Smooth muscle cell of the brain vasculature (primary cell): Measurements from ENCODE around the gene SLC4A3.

Experiments
- DNase-seq: peaks from one replicate; pipeline ENCODE4 v3.0.0-alpha.2; 2012; ENCODE audit warnings: low read depth, low spot score

Gene SLC4A3

DNA sequence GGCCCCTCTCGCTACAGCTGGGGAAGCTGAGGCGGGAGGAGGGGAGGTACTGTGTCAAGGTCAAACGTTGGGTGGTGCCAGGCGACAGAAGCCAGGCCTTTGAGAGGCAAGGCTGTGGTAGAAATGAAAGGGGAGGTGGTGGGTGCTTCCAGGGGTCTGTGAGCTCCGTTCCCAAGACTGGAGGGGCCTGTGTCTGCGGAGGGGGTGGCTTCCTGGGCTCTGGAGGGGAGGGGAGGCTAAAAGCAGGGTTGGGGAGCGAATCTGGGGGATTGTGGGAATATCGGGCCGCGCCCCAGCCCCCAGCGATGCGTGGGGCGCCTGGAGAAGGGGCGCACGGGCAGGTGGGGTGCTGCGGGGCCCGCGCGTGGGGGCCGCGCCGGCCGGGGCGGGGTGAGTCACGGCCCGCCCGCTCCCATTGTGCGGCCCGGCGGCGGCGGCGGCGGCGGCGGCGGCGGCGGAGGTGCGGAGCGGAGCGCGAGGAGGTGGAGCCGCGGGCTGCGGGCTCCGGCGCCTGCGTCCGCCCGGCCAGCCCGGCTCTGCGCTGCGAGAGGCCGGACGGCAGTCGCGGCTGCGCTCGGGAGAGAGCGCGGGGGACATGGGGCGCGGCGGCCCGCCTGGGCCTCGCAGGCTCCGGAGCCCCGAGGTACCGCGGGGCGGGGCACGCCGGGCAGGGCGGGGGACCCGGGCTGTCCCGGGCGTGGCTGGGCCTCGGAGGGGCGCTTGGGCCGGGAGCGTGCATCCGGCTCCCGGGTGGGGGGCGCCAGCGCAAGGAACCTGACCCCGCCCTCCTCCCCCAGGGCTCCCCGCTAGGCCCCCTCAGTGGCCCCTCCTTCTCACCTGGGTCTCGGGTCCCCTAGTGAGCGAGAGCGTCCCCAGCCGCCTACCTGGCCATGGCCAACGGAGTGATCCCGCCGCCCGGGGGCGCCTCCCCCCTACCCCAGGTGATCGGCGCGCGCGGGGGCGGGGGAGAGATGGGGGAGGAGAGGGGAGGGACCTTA lies at the start of gene SLC4A3:
Gene SLC4A3, plus strand, starts transcription at position 528 of the 998 bp plus-strand sequence. Its CDS starts 363 bp downstream, at position 891.
- DNase-seq = no peak

GRCh38 chr2:219578811-219579613 lies 48.4 kb upstream of the SLC4A3 start:
- no peak for DNase-seq

DNA sequence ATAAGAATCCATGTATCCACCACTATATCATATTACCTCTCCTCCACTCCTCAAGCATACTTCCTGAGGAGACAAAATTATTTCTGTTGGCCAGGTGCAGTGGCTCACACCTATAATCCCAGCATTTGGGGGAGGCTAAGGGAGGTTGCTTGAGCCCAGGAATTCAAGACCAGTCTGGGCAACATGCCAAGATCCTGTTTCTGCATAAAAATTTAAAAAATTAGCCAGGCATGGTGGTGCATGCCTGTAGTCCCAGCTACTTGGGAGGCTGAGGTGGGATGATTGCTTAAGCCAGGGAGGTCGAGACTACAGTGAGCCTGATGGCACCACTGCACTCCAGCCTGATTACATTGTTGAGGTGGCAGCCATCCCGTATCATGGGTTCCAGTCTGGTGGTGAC lies 46.1 kb upstream of the SLC4A3 start:
- no peak for DNase-seq

DNA sequence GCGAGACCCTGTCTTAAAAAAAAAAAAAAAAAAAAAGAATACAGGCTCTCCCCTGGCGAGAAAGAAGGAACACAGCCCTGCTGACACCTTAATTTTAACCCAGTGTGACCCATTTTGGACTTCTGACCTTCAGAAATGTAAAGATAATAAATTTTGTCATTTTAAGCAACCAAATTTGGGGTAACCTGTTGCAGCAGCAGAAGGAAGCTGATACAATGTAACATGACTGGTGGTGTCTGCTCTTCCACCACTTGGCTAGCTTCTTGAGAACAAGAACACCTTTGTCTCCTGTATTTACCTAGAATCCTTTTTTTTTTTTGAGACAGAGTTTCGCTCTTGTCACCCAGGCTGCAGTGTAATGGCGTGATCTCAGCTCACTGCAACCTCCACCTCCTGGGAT lies 36.3 kb upstream of the SLC4A3 start:
- no peak for DNase-seq

- no peak for DNase-seq
Observed at GRCh38 chr2:219592736-219593135, 34.7 kb upstream of the SLC4A3 start.

DNA sequence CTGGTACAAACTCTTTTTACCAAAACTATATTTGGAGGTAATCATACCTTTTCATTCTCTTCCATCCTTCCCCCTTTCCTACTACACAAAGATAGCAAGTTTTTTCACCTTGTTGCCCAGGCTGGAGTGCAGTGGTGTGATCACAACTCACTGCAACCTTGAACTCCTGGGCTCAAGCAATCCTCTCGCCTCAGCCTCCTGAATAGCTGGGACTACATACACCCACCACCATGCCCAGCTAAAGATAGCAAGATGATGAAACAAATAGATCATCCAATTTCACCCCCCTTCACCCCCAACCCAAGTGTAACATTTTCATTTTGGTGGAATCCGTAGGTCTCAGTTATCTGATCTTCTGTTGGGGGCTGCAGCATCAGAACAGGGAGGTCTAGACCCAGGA lies 34.3 kb upstream of the SLC4A3 start:
- no peak for DNase-seq

- no peak for DNase-seq
Observed at GRCh38 chr2:219595256-219595655, 32.2 kb upstream of the SLC4A3 start.

DNA sequence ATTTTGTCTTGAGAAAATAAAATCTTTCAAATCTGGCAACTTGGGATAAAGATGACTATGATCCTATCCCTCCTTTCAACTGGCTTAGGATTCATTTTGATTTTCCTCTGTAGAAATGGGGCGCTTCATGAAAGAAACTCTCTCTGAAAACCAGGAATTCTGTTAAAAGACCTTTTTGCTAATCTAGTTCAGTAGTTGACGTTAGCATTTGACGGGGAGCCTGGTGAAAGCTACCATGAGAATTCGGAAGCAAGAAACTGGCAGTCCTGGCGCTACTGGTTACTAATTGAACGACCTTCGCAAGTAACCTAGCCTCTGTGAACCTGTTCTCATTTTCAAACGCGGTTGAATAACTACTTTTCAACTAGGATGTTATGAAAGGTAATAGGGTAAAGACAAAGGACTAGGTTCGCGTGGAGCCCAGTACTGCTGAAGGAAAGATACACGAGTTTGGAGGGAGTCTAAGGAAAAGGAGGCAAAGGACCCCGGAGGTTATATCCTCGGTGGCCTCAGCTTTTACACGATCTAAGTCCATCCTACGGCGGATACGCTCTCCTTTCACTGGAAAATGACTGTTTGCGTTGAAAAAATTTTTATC lies 30.4 kb upstream of the SLC4A3 start:
- no peak for DNase-seq

DNA sequence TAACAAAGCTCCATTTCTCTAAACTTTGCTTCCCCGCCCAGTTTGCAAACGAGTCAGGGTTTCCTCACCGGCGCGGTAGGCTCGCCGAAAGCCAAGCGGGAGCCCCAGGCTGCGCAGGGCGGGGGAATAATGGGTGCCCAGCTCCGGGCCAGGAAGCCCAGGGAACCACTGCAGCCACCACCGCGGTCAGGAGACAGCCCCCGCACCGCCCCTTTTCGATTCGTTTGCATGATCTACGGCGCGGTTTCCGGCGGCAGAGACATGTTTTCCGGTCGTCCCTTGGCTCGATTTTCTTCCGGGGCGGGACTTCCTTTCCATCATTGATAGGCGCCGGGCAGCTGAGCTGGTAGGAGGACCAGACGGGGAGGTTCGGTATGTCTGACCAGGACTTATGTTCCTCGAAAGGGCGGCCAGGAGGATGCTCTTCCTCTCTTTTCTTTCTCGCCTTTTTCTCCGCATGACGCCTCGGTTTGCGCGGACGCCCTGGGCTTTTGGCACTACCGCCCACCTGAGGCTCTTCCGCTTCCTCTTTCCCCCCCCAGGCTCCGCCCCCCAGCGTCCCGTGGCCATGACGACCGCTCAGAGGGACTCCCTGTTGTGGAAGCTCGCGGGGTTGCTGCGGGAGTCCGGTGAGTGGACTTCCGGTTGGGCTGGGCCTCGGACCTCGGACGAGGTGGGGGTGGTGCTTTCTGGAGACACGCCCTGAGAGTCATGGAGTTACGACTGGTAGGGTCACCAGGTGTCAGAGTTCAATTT lies 29.7 kb upstream of the SLC4A3 start, which contains the start of gene STK11IP:
Gene STK11IP, plus strand, starts transcription at position 306 of the 756 bp plus-strand sequence. Its CDS starts 263 bp downstream, at position 569.
- peak; percentile 91 for DNase-seq

DNA sequence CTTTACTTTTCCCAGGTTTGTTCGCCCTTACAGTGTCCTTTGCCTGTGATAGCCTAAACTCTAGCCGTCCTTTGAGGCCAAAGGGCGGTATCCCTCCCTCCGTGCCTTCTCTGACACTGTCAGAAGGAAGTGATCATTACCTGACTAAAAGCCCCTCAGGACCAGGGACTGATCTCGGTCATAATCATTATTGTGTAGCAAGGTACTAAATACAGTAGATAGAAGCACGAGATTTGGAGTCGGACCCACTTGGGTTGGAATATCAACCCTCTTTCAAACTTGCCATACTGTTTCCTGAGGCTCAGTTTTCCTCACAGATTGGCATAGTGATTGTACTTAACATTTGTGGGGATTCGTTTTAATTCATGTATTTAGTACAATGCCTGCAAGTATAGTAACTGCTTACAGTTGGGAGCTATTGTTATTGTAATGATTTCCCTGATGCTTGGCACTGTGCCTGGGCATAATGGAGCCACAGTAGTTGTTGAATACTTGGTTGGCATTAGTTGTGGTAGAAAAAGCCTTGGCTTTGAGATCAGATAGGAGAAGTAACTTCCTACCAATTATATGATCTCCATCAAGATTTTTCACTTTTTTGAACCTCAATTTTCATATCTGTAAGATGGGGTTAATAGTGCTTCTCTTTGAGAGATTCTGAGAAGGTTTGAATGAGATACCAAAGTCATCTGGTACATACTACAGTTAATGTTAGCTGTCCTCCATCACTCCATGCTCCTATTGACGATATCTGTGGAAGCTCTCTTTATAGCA lies 28.9 kb upstream of the SLC4A3 start:
- DNase-seq = no peak

- DNase-seq = no peak
Observed at GRCh38 chr2:219603771-219604170, 23.7 kb upstream of the SLC4A3 start.

GRCh38 chr2:219605607-219605954 lies 21.8 kb upstream of the SLC4A3 start:
- no peak for DNase-seq

GRCh38 chr2:219607931-219608330 lies 19.5 kb upstream of the SLC4A3 start:
- no peak for DNase-seq

DNA sequence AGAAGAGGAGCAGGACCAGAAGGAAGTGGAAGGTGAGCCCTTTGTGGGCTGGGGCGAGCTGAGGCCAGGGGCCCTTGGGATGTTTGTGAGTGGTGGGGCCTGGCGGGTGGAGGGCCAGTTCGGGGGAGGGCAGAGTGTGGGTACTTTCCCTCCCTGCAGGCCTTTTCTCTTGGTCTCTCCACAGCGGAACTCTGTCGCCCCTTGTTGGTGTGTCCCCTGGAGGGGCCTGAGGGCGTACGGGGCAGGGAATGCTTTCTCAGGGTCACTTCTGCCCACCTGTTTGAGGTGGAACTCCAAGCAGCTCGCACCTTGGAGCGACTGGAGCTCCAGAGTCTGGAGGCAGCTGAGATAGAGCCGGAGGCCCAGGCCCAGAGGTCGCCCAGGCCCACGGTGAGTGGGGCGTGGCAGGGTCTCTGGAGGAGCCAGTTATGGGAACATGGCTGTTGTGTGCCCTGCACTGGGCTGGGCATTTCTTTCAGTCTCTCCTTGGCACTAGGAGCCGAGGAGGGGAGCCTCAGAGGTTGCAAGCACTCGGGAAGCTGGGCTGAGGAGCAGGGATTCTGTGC lies 18.9 kb upstream of the SLC4A3 start:
- no peak for DNase-seq

- no peak for DNase-seq
Observed at GRCh38 chr2:219609149-219609750, 18.2 kb upstream of the SLC4A3 start.

DNA sequence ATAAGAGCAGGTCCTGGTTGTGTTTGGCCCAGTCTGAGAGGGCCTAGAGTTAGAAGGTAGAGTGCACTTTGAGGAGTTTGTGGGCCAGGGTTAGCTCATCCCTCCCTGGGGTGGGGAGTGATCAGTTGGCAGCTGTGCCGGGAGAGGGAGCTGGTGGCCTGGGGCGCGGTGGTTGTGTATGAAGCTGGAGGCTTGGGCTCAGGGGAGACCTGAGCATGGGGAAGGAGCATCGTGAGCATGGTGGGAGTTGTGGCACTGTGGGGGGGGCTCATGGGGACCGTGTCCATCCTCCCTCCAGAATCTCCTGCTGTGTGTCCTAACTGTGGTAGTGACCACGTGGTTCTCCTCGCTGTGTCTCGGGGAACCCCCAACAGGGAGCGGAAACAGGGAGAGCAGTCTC lies 16.1 kb upstream of the SLC4A3 start:
- no peak for DNase-seq

DNA sequence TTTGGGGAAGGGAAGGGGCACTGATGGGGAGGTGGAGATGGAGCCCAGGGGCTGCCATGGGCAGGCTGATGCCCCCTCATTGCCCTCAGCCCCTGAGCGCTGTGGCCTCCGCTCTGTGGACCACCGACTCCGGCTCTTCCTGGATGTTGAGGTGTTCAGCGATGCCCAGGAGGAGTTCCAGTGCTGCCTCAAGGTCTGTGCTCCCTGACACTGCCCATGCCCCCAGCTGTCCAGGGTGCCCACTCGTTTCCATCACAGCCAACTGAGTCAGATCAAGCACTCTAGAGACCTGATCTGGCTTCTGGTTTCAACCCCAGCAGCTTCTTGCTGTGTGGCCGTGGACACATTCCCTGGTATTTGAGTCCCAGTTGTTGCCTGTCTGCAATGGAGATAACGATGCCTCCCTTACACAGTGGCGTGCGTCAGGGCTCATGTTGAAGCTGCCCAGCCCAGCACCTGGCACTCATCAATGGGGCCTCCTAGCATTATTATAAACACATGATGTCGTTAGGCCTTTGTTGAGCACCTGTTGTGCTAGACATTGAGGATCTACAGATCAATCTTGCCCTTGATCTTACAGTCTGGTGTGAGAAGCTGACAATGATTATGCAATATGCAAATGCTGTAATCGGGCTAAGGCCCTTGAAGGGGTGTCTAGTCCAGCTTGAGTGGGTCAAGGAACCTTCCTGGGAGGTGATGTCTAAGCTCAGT lies 15.4 kb upstream of the SLC4A3 start:
- DNase-seq = no peak

DNA sequence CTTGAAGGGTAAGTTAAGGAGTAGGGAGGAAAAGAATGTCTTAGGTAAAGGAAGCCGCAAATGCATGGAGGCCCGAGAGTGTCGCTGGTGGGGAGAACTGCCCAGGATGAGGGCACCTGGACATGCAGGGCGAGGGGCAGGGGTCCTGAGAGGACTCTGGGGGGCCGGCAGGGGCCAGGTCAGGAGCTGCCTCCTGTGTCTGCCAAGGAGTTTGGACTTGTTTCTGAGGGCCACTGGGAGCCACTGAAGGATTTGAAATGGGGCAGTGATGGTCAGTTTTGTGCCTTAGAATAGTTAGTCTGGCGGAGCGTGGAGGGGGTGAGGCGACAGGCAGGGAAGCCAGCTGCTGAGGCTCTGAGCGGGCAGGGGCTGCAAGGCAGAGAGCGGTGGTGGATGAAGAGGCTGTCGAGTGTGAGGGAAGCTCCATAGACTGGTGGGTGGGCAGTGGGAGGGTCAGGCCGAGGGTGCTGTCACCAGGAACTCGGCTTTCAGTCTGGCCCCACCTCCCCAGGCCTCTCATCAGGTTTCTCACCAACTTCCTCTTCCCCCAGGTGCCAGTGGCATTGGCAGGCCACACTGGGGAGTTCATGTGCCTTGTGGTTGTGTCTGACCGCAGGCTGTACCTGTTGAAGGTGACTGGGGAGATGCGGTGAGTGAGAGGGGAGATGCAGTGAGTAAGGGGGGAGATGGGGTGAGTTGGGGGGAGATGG lies 14.7 kb upstream of the SLC4A3 start:
- DNase-seq = no peak
